ENCODE measurements around the gene SWT1. TPM values are rescaled to one million over a fixed set of nuclear protein-coding genes. Genes with fewer than 3 reads are reported as not detected.

SWT1 gene
- total RNA-seq, 2 donors from 2014 or later: 6.6 to 7.7 TPM

- no peak for DNase-seq (ENCODE audit: low spot score)
- intact Hi-C loops (cut with DNase I): no loop called here
Observed at GRCh38 chr1:185268352-185268751, 111.4 kb downstream of the SWT1 start.

- intact Hi-C loops (cut with DNase I): no loop called here
- DNase-seq (ENCODE audit: low spot score): no peak
Observed at GRCh38 chr1:185271921-185272320, 115.0 kb downstream of the SWT1 start.

- no peak for DNase-seq (ENCODE audit: low spot score)
- intact Hi-C loops (cut with DNase I): no loop called here
Observed at GRCh38 chr1:185279571-185279970, 122.6 kb downstream of the SWT1 start.

- DNase-seq (ENCODE audit: low spot score): no peak
- intact Hi-C loops (cut with DNase I): no loop called here
Observed at GRCh38 chr1:185280589-185280988, 123.6 kb downstream of the SWT1 start.

- intact Hi-C loops (cut with DNase I): no loop called here
- no peak for DNase-seq (ENCODE audit: low spot score)
Observed at GRCh38 chr1:185281245-185281644, 124.3 kb downstream of the SWT1 start.

GRCh38 chr1:185284116-185284515 is 127.1 kb downstream of the SWT1 start:
- no peak for DNase-seq (ENCODE audit: low spot score)
- intact Hi-C loops (cut with DNase I): no loop called here

GRCh38 chr1:185284533-185285276 is 127.7 kb downstream of the SWT1 start:
- no peak for DNase-seq (ENCODE audit: low spot score)
- intact Hi-C loops (cut with DNase I): no loop called here

GRCh38 chr1:185287451-185287850 is 130.5 kb downstream of the SWT1 start:
- no peak for DNase-seq (ENCODE audit: low spot score)
- intact Hi-C loops (cut with DNase I): no loop called here

GRCh38 chr1:185288435-185288834 is 131.5 kb downstream of the SWT1 start:
- intact Hi-C loops (cut with DNase I): no loop called here
- DNase-seq (ENCODE audit: low spot score): no peak

GRCh38 chr1:185289880-185290279 is 132.9 kb downstream of the SWT1 start:
- intact Hi-C loops (cut with DNase I): no loop called here
- DNase-seq (ENCODE audit: low spot score): no peak

GRCh38 chr1:185291159-185291558 is 134.2 kb downstream of the SWT1 start:
- no peak for DNase-seq (ENCODE audit: low spot score)
- intact Hi-C loops (cut with DNase I): no loop called here

GRCh38 chr1:185291652-185292051 is 134.7 kb downstream of the SWT1 start:
- intact Hi-C loops (cut with DNase I): no loop called here
- DNase-seq (ENCODE audit: low spot score): no peak

GRCh38 chr1:185292237-185292636 is 135.3 kb downstream of the SWT1 start:
- intact Hi-C loops (cut with DNase I): no loop called here
- DNase-seq (ENCODE audit: low spot score): no peak

- no peak for DNase-seq (ENCODE audit: low spot score)
- intact Hi-C loops (cut with DNase I): no loop called here
Observed at GRCh38 chr1:185293967-185294542, 137.1 kb downstream of the SWT1 start.

- no peak for DNase-seq (ENCODE audit: low spot score)
- intact Hi-C loops (cut with DNase I): no loop called here
Observed at GRCh38 chr1:185295091-185295490, 138.1 kb downstream of the SWT1 start.

- intact Hi-C loops (cut with DNase I): no loop called here
- DNase-seq (ENCODE audit: low spot score): no peak
Observed at GRCh38 chr1:185297982-185298381, 141.0 kb downstream of the SWT1 start.

GRCh38 chr1:185300152-185300551 is 143.2 kb downstream of the SWT1 start:
- DNase-seq (ENCODE audit: low spot score): no peak
- intact Hi-C loops (cut with DNase I): no loop called here

GRCh38 chr1:185305419-185305818 is 148.5 kb downstream of the SWT1 start:
- intact Hi-C loops (cut with DNase I): no loop called here
- no peak for DNase-seq (ENCODE audit: low spot score)

- no peak for DNase-seq (ENCODE audit: low spot score)
- intact Hi-C loops (cut with DNase I): no loop called here
Observed at GRCh38 chr1:185308126-185308525, 151.2 kb downstream of the SWT1 start.

GRCh38 chr1:185309566-185309965 is 152.6 kb downstream of the SWT1 start:
- DNase-seq (ENCODE audit: low spot score): no peak
- intact Hi-C loops (cut with DNase I): no loop called here

GRCh38 chr1:185311589-185312225 is 154.7 kb downstream of the SWT1 start:
- intact Hi-C loops (cut with DNase I): no loop called here
- DNase-seq (ENCODE audit: low spot score): no peak

All from posterior vena cava (tissue), 2 donors.